Measurements from ENCODE around the gene OR2V1.
A peak's percentile ranks its signal among the peaks of the same experiment; 100 is the strongest.
"Not testable (repeated sequence)": the region's sequence is repeated elsewhere in the genome, so short reads cannot be mapped to it uniquely, and the experiment has no call there.

The OR2V1 gene

DNA sequence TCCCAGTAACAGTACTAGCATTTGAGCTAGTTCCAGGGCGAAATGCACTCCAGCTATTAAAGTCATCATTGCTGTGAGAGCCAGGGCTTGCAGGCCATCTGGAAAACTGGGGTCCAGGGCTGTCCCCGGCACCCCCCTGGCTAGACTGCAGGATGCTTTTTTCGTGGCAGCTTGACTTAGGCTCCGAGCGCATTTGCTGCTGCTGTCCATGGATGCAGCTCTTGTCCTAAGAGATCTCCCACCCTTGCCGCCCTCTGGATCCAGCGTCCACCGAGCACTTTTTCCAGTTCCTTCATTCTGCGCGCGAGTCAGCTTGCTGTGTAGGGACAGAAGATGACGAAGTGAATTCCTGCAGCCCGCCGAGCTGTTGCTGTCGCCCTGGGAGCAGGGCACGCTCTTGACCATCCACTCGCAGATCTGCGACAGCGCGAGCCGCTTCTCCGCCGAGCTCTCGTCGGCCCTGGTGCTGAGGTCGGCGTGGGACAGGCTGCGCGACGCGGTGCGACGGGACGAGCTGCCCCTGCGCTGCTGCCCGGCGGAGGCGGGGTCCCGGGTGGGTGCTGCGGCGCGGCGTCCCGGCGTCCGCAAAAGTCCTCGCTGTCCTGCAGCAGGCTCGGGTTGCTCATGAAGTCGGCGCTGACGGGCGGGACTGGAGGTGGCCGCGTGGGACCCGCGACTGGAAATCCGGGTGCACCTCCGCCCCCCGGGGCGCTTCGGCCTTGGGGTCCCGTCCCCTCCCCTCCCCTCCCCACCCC lies 30.7 kb downstream of the OR2V1 start:
- DNase-seq: no peak

DNA sequence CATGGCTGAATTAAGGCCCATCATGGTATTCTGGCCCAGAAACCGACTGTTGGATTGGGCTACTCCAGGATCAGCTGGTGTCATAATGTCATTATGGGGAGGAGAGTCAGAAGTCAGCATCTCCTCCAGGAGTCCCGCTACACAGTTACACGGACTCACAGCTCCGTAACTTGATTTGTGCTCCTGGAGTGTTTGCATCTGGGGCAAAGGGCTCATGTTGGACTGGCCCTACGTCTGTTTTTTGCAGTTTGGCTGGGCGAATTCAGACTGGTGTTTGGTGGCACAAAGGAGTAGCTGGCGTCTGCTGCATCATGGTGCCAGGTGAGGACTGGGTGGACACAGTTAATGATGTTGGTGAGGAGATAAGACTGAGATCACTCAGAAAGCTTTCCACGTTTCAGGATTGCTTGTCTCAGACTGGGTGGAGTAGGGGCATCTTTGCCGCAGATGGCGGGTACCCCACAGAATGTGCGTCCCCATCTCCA lies 31.3 kb downstream of the OR2V1 start:
- DNase-seq: no peak

DNA sequence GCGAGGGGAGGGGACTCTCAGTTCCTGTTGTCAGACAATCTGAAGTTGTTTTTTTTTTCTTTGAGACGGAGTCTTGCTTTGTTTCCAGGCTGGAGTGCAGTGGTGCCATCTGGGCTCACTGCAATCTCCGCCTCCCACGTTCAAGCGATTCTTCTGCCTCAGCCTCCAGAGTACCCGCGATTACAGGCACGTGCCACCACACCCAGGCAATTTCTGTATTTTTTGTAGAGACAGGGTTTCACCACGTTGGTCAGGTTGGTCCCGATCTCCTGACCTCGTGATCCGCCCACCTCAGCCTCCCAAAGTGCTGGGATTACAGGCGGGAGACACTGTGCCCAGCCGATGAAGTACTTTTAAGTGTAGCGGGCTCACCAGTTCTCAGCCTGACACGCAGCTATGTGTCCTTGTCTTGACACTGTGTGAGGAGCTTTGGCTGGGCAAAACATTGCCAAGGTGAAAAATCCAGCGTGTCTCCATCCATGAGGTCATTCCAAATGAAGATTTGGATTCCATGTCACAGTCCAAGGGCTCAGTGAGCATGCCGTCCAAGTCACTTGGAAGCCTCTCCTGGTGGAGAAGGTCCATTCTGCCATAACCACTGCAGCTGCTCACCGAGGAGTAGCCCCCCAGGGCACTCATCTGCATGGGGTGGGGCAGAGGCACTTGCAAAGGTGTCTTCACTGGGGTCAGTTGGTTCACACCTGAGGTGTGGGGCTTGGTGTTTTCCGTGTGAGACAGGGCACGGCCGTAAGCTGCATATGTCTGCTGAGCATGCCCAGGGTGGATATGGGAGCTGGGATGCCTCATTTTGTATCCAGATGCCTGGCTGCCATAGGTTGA lies 32.0 kb downstream of the OR2V1 start:
- peak; percentile 8 for DNase-seq

DNA sequence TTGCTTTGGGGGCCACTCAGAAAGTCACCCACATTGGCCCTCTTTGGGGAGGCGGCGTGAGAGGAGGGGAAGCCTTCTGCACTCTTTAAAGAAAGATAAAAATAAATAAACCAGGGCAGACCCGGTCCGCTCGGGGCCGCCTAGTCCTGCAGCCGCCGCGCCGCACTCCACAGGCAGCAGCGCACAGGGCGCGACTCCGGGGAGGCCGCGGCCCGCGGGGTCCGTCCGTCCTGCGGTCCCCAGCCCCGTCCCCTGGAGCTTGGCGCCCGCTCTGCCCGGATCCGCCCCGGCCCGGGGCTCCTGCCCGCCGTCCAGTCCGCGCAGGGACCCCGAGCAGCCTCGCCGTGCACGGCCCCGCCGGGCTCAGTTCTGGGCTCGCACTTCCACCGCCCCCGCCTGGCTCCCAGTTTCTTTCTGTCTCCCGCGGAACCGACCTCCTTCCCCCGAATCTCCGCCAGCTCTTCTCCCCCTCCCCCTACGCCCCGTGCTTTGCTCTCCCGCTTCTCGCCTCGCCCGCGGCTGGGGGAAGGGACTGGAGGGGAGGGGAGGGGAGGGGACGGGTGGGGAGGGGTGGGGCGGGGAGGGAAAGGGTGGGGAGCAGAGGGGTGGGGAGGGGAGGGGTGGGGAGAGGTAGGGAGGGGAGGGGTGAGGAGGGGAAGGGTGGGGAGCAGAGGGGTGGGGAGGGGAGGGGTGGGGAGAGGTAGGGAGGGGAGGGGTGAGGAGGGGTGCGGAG lies 33.0 kb downstream of the OR2V1 start:
- DNase-seq: not testable (repeated sequence)

DNA sequence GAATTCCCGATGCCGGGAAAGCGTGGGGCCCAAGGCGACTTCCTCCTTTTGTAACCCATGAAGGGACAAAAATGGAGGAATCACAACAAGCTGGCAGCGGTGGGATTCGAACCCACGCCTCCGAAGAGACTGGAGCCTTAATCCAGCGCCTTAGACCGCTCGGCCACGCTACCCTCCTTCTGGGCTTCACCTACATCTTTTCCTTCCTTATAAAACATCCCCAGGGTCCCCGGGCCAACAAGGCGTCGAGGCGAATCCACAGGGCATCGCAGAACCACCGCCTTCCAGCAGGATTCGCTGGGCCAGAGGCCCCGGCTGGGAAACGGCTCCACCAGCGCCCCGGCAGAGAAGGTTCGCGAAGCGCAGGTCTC lies 33.6 kb downstream of the OR2V1 start:
- DNase-seq: not testable (repeated sequence)

DNA sequence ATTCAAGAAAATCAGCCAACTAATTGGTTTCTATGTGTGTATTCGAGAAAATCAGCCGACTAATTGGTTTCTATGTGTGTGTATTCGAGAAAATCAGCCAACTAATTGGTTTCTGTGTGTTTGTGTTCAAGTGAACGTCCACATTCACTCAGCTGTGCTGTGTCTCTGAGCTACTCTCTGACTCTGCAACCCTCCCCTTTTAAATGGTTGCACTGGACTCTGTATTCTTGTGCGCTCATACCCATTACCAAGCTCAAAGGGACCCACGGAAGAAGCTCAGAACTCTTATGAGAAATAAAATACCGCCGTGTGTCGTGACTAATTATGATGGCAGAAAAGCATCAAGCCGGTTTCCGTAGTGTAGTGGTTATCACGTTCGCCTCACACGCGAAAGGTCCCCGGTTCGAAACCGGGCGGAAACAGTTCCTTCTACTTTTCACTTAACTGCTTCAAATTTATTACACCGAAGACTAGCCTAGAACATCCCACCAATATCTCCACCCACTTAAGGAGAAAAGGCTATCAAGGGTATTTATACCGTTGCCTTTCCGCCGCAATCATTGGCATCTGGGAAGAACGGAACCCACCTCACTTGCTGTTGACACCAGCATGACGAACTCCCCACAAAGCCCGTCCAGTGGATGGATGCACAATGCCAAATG lies 34.1 kb downstream of the OR2V1 start:
- DNase-seq: not testable (repeated sequence)

DNA sequence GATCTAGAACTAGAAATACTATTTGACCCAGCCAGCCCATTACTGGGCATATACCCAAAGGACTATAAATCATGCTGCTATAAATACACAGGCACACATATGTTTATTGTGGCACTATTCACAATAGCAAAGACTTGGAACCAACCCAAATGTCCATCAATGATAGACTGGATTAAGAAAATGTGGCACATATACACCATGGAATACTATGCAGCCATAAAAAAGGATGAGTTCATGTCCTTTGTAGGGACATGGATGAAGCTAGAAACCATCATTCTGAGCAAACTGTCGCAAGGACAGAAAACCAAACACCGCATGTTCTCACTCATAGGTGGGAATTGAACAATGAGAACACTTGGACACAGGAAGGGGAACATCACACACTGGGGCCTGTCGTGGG lies 35.8 kb downstream of the OR2V1 start:
- DNase-seq: not testable (repeated sequence)

GRCh38 chr5:181092428-181092827 lies 38.5 kb downstream of the OR2V1 start:
- no peak for DNase-seq

DNA sequence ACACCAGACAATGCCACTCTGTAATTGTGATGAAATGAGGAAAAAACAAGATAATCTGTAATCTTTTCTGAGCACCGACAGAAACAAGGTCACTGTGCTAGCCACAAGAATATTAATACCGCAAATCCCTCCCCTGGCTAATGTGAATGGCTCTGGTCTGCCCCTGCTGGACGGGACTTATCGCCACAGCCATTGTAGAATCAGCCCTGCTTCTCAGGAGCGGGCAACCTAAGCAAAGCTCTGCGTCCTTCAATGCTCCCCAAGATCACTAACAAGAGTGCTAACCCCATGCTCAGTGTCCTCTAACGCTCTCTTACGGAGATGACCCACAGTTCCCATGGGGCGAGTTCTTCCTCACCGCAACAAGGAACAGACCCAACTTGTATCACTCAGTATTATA lies 42.7 kb downstream of the OR2V1 start:
- no peak for DNase-seq

- no peak for DNase-seq
These were observed 43.7 kb downstream of the OR2V1 start for GRCh38 chr5:181087309-181087708.

DNA sequence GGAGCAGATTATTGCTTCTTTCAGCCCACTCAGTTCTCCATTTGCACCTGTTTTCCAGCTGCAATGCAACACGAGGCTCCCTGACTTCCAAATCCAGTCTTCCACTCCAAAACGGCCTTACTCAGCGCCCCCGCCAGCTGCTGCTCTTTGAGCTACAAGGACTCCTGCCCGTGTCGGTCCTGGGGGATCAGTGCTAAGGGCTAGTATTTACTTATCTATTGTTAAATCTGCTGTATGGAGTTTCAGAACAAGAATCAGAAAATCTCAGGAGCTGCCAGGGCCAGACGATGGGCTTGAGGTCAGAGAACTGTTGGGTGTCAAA lies 44.1 kb downstream of the OR2V1 start:
- DNase-seq: no peak

- DNase-seq: no peak
These were observed 44.7 kb downstream of the OR2V1 start for GRCh38 chr5:181086026-181086883.

GRCh38 chr5:181084621-181085195 lies 46.3 kb downstream of the OR2V1 start:
- no peak for DNase-seq

DNA sequence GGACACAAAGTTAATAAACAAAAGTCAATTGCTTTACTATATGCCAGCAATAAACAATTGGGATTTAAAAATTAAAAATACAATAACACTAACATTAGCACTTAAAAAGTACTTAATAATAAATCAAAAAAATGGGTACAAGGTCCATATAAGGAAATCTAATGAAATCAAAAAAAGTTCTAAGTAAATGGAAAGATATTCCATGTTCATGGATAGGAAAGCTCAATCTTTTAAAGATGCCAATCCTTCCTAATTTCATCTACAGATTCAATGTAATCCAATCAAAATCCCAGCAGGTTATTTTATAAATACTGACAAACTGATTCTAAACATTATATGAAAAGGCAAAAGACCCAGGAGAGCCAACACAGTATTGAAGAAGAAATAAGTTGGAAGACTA lies 49.0 kb downstream of the OR2V1 start:
- no peak for DNase-seq

DNA sequence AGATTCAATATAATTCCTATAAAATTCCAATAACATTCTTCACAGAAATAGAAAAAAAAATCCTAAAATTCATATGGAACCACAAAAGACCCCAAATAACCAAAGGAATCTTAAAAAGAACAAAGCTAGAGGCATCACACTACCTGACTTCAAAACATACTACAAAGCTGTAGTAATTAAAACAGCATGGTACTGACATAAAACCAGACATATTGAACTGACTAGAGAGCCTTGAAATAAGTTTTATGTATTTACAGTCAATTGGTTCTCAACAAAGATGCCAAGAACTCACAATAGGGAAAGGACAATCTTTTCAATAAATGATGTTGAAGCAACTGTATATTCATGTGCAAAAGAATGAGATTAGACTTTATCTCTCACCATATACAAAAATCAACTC lies 54.0 kb downstream of the OR2V1 start:
- no peak for DNase-seq
